Activated B cell treated with CpG ODN at 0.5 μM for 24 hours (primary cell): ENCODE measurements around the gene DMAC1. TPM values are rescaled to one million over a fixed set of nuclear protein-coding genes. Genes with fewer than 3 reads are reported as not detected.

Experiments used
- ATAC-seq: fragments of 200-7000 bp; cut with Tn5 transposase; one replicate; pipeline ENCODE4 v1.10.0; 2021; ENCODE audit warnings: low read depth, mild to moderate bottlenecking, moderate library complexity
- CTCF ChIA-PET: fragments of 350-600 bp; sonication (Branson Sonifier 250); formaldehyde crosslinking; loops from one replicate; lab custom pipeline; 2021; ENCODE audit warnings: antibody characterized with exemption; lab: Charles Lee
- POLR2A ChIA-PET: fragments of 350-600 bp; sonication (Branson Sonifier 250); formaldehyde crosslinking; loops from one replicate; lab custom pipeline; 2021; ENCODE audit warnings: antibody characterized with exemption; lab: Charles Lee
- DNase-seq: peaks from one replicate; pipeline ENCODE4 v3.0.0; 2022
- H3K27ac Mint-ChIP-seq: one replicate; pipeline ENCODE4 v1.8.0; 2020; ENCODE audit warnings: mixed read lengths
- H3K27me3 Mint-ChIP-seq: one replicate; pipeline ENCODE4 v1.8.0; 2021; ENCODE audit warnings: mixed read lengths
- H3K36me3 Mint-ChIP-seq: one replicate; pipeline ENCODE4 v1.8.0; 2021; ENCODE audit warnings: low read depth, mixed read lengths
- H3K4me1 Mint-ChIP-seq: one replicate; pipeline ENCODE4 v1.8.0; 2021; ENCODE audit warnings: mixed read lengths
- H3K4me3 Mint-ChIP-seq: one replicate; pipeline ENCODE4 v1.8.0; 2020; ENCODE audit warnings: mild to moderate bottlenecking, mixed read lengths
- H3K9me3 Mint-ChIP-seq: one replicate; pipeline ENCODE4 v1.8.0; 2020; ENCODE audit warnings: mixed read lengths
- intact Hi-C: fragments of 100-400 bp; cut with micrococcal nuclease; formaldehyde crosslinking; loops from one replicate; pipeline ENCODE4 v1.15.1; 2024
- total RNA-seq: library from RNA; stranded (reverse); gene quantifications from 2 replicates; pipeline ENCODE4 v1.2.3, GENCODE V29; 2022
- TF ChIP-seq, protein P1 (sequence below): fragments of 200-600 bp; IDR thresholded peaks from one replicate; pipeline ENCODE4 v1.8.0; 2022; ENCODE audit warnings: antibody characterized with exemption, mild to moderate bottlenecking

The DMAC1 gene, protein sequence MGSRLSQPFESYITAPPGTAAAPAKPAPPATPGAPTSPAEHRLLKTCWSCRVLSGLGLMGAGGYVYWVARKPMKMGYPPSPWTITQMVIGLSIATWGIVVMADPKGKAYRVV
- 35.3 and 44.0 TPM in 2 replicates for total RNA-seq

GRCh38 chr9:7799234-7799943 is at the start of gene DMAC1:
DMAC1 (minus strand) TSS chr9:7799778; CDS start chr9:7799734, 44 bp downstream.
- intact Hi-C loops = loop anchor here (1.0 kb wide), 2 partner anchors 43 to 177 kb away; no protein-coding TSS in a partner anchor
- Mint-ChIP-seq H3K36me3 (peaks cover 34% of the 10 kb centered on the region), H3K4me1 (peaks cover 20% of the 10 kb centered on the region), H3K4me3 (peak within 1 kb of the TSS; percentile 91), H3K27me3 (no peaks in the 10 kb centered on the region), H3K27ac (peak within 1 kb of the TSS; percentile 96), H3K9me3 (no peaks in the 10 kb centered on the region)
- CTCF ChIA-PET = interaction anchor here (1.7 kb wide), 1 partner anchor 229 kb away, joined by 3 read pairs; no protein-coding TSS in a partner anchor
- DNase-seq (peak; percentile 59), ATAC-seq (peak; percentile 93)
- TF ChIP-seq, protein P1, sequence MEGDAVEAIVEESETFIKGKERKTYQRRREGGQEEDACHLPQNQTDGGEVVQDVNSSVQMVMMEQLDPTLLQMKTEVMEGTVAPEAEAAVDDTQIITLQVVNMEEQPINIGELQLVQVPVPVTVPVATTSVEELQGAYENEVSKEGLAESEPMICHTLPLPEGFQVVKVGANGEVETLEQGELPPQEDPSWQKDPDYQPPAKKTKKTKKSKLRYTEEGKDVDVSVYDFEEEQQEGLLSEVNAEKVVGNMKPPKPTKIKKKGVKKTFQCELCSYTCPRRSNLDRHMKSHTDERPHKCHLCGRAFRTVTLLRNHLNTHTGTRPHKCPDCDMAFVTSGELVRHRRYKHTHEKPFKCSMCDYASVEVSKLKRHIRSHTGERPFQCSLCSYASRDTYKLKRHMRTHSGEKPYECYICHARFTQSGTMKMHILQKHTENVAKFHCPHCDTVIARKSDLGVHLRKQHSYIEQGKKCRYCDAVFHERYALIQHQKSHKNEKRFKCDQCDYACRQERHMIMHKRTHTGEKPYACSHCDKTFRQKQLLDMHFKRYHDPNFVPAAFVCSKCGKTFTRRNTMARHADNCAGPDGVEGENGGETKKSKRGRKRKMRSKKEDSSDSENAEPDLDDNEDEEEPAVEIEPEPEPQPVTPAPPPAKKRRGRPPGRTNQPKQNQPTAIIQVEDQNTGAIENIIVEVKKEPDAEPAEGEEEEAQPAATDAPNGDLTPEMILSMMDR = no peak
- POLR2A ChIA-PET = interaction anchor here (0.6 kb wide), 5 partner anchors 10 to 1387 kb away, joined by 3 to 7 read pairs (median 3); no protein-coding TSS in a partner anchor

- DNase-seq (no peak), ATAC-seq (no peak)
- ChIA-PET CTCF (no interaction called here), POLR2A (no interaction called here)
- H3K4me3 Mint-ChIP-seq = no peak overlapping the region
- no peaks in the 10 kb centered on the region for H3K36me3 Mint-ChIP-seq
- no peaks in the 10 kb centered on the region for H3K9me3 Mint-ChIP-seq
- H3K27ac Mint-ChIP-seq = no peak overlapping the region
- TF ChIP-seq, protein P1 = no peak
- H3K4me1 Mint-ChIP-seq = peaks cover 1% of the 10 kb centered on the region
- no peaks in the 10 kb centered on the region for H3K27me3 Mint-ChIP-seq
- intact Hi-C loops = no loop called here
These were observed 49.8 kb upstream of the DMAC1 start for GRCh38 chr9:7849362-7849761.

DNA sequence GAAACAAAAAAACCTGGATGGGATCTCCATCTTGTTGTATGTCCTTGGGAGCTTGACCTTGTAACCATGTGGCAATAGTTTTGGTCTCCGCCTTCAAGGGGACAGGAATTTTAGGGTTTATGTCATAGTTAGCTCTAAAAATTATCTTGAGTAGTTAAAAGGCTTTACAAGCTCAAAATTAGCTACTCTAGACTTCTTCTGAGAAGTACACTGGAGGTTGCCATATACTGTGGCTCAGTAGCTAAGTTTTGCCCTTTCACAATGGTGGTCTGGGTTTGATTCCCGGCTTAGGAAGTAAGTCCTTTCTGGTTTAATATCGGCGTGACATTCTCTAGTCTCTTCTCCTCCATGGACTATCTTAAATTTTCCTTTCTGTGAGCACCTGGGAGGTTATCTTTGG is 48.9 kb upstream of the DMAC1 start:
- DNase-seq = no peak
- ChIA-PET POLR2A (no interaction called here), CTCF (no interaction called here)
- H3K27ac Mint-ChIP-seq = no peak overlapping the region
- TF ChIP-seq, protein P1 = no peak
- peaks cover 3% of the 10 kb centered on the region for H3K4me1 Mint-ChIP-seq
- no peaks in the 10 kb centered on the region for H3K9me3 Mint-ChIP-seq
- H3K36me3 Mint-ChIP-seq = no peaks in the 10 kb centered on the region
- intact Hi-C loops = no loop called here
- H3K27me3 Mint-ChIP-seq = no peaks in the 10 kb centered on the region
- H3K4me3 Mint-ChIP-seq = no peak overlapping the region
- no peak for ATAC-seq

DNA sequence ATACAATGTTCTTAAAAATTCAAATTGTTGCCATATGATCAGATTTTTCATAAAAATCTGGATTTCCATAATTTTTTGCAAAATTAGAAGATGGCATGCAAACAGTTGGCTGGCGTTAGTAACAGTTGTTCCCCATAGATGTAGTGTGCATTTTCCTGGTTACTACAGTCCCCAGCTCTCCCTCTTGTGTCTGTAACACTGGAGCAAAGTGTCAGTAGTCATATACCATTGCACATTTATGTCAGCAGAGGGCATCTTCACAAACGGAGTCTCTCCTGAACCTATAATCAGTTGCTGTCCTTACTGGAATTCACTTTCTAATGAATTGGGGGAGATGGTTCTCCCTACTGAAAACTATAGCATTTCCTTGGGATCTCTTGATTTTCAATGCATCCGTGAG is 44.7 kb upstream of the DMAC1 start:
- H3K27me3 Mint-ChIP-seq = no peaks in the 10 kb centered on the region
- no peak overlapping the region for H3K27ac Mint-ChIP-seq
- ChIA-PET CTCF (interaction anchor here (0.7 to 1.1 kb wide), 3 partner anchors 10 to 339 kb away, joined by 3 read pairs; no protein-coding TSS in a partner anchor), POLR2A (no interaction called here)
- ATAC-seq (no peak), DNase-seq (no peak)
- intact Hi-C loops = loop anchor here (1.0 to 2.0 kb wide), 3 partner anchors 133 to 339 kb away; no protein-coding TSS in a partner anchor
- no peak overlapping the region for H3K4me3 Mint-ChIP-seq
- TF ChIP-seq, protein P1 = no peak
- H3K9me3 Mint-ChIP-seq = no peaks in the 10 kb centered on the region
- H3K36me3 Mint-ChIP-seq = no peaks in the 10 kb centered on the region
- peaks cover 5% of the 10 kb centered on the region for H3K4me1 Mint-ChIP-seq

GRCh38 chr9:7841831-7842230 is 42.3 kb upstream of the DMAC1 start:
- intact Hi-C loops = no loop called here
- peaks cover 5% of the 10 kb centered on the region for H3K4me1 Mint-ChIP-seq
- H3K27me3 Mint-ChIP-seq = no peaks in the 10 kb centered on the region
- no peak overlapping the region for H3K27ac Mint-ChIP-seq
- ChIA-PET POLR2A (no interaction called here), CTCF (no interaction called here)
- ATAC-seq (no peak), DNase-seq (no peak)
- H3K4me3 Mint-ChIP-seq = no peak overlapping the region
- TF ChIP-seq, protein P1 = no peak
- no peaks in the 10 kb centered on the region for H3K9me3 Mint-ChIP-seq
- H3K36me3 Mint-ChIP-seq = no peaks in the 10 kb centered on the region
